ENCODE data around the gene RXFP4. TPM values are rescaled to one million over a fixed set of nuclear protein-coding genes. Genes with fewer than 3 reads are reported as not detected.
A peak's percentile ranks its signal among the peaks of the same experiment; 100 is the strongest.

Gene RXFP4
- polyA plus RNA-seq, 3 donors, result 0.08 TPM; not detected in 2

GRCh38 chr1:155931332-155932038, 10.0 kb upstream of the RXFP4 start:
- Histone ChIP-seq H3K79me2 (ENCODE audit: insufficient read depth, low read length) (peaks cover 63% of the 10 kb centered on the region), H3K4me3 (replicated peaks in 1 of 3; ENCODE audit: low read depth in 2 of 3, low read length in 3 of 3) (no peak overlapping the region)
- peaks cover 53 to 65% of the 10 kb centered on the region in 2 donors for H3K36me3 Mint-ChIP-seq

DNA sequence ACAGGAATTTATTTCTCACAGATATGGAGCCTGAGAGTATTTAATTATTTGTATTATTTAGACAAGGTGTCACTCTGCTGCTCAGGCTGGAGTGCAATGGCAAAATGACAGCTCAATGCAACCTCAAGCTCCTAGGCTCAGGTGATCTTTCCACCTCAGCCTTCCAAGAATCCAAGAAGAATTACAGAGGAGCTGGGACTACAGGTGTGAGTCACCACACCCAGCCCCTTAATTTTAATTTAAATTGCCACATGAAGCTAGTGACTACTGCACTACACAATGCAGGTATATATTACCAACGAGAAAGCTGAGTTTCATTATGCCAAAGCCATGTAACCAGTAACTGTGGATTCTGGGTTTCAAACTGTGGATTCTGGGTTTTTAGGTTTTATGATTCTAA, 9.4 kb upstream of the RXFP4 start:
- Mint-ChIP-seq H3K4me3 (no peak overlapping the region), H3K27me3 (ENCODE audit: low read depth in 3 of 3) (no peaks in the 10 kb centered on the region), H3K36me3 (peaks cover 47 to 59% of the 10 kb centered on the region in 2 donors), H3K27ac (no peak overlapping the region), H3K9me3 (no peaks in the 10 kb centered on the region), H3K4me1 (peaks cover 20% of the 10 kb centered on the region)
- H2AFZ ChIP-seq (ENCODE audit: insufficient read depth, low read depth, low read length, poor library complexity, severe bottlenecking), result no peak overlapping the region
- H3K27me3 ChIP-seq (ENCODE audit: control insufficient read depth in 2 of 2, insufficient read depth in 2 of 2, low read length in 2 of 2), result no peaks in the 10 kb centered on the region
- H3K36me3 ChIP-seq (replicated peaks in 1 of 2; ENCODE audit: control insufficient read depth in 1 of 2, insufficient read depth in 2 of 2, low read length in 2 of 2), result peaks cover 49 to 52% of the 10 kb centered on the region in 2 donors
- H4K20me1 ChIP-seq (ENCODE audit: insufficient read depth, low read length), result peaks cover 51% of the 10 kb centered on the region
- intact Hi-C loops (cut with micrococcal nuclease), result loop anchor here (5.0 kb wide), 2 partner anchors 120 to 135 kb away; partner anchors contain the start of genes LAMTOR2 (in 1 of the 2) and UBQLN4 (in 1 of the 2)
- TF ChIP-seq, protein P1, sequence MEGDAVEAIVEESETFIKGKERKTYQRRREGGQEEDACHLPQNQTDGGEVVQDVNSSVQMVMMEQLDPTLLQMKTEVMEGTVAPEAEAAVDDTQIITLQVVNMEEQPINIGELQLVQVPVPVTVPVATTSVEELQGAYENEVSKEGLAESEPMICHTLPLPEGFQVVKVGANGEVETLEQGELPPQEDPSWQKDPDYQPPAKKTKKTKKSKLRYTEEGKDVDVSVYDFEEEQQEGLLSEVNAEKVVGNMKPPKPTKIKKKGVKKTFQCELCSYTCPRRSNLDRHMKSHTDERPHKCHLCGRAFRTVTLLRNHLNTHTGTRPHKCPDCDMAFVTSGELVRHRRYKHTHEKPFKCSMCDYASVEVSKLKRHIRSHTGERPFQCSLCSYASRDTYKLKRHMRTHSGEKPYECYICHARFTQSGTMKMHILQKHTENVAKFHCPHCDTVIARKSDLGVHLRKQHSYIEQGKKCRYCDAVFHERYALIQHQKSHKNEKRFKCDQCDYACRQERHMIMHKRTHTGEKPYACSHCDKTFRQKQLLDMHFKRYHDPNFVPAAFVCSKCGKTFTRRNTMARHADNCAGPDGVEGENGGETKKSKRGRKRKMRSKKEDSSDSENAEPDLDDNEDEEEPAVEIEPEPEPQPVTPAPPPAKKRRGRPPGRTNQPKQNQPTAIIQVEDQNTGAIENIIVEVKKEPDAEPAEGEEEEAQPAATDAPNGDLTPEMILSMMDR (IDR thresholded peaks at IDR 0.05), result no peak
- H3K4me1 ChIP-seq (ENCODE audit: control insufficient read depth in 1 of 2, insufficient read depth in 2 of 2, low read length in 2 of 2), result peaks cover 18 to 38% of the 10 kb centered on the region in 2 donors
- H3K9me3 ChIP-seq (replicated peaks in 1 of 2; ENCODE audit: control insufficient read depth in 1 of 2, insufficient read depth in 1 of 2, low read length in 2 of 2), result no peaks in the 10 kb centered on the region
- DNase-seq, result no peak
- H3K4me3 ChIP-seq (replicated peaks in 1 of 3; ENCODE audit: low read depth in 2 of 3, low read length in 3 of 3), result no peak overlapping the region
- H3K79me2 ChIP-seq (ENCODE audit: insufficient read depth, low read length), result peaks cover 57% of the 10 kb centered on the region
- no CpG with 5 or more reads among the region's 1 CpG for WGBS (ENCODE audit: insufficient coverage)
- H3K27ac ChIP-seq (ENCODE audit: low read depth in 1 of 2, low read length in 2 of 2), result peak overlapping the region in 1 of 2 donors; percentile 11
- H3K4me2 ChIP-seq (replicated peaks; ENCODE audit: extremely low read depth, low read length, poor library complexity, severe bottlenecking), result no peak overlapping the region
- no peak overlapping the region for H3K9ac ChIP-seq (ENCODE audit: insufficient read depth, low read length, poor library complexity, severe bottlenecking)

More at GRCh38 chr1:155931332-155932038, 10.0 kb upstream of the RXFP4 start:
- Histone ChIP-seq H3K27ac (ENCODE audit: low read depth in 1 of 2, low read length in 2 of 2) (peak overlapping the region in 1 of 2 donors; percentile 11), H3K4me2 (replicated peaks; ENCODE audit: extremely low read depth, low read length, poor library complexity, severe bottlenecking) (no peak overlapping the region), H3K36me3 (replicated peaks in 1 of 2; ENCODE audit: control insufficient read depth in 1 of 2, insufficient read depth in 2 of 2, low read length in 2 of 2) (peaks cover 55 to 58% of the 10 kb centered on the region in 2 donors), H2AFZ (ENCODE audit: insufficient read depth, low read depth, low read length, poor library complexity, severe bottlenecking) (no peak overlapping the region), H4K20me1 (ENCODE audit: insufficient read depth, low read length) (peaks cover 57% of the 10 kb centered on the region), H3K9me3 (replicated peaks in 1 of 2; ENCODE audit: control insufficient read depth in 1 of 2, insufficient read depth in 1 of 2, low read length in 2 of 2) (no peaks in the 10 kb centered on the region), H3K4me1 (ENCODE audit: control insufficient read depth in 1 of 2, insufficient read depth in 2 of 2, low read length in 2 of 2) (peaks cover 18 to 38% of the 10 kb centered on the region in 2 donors), H3K27me3 (ENCODE audit: control insufficient read depth in 2 of 2, insufficient read depth in 2 of 2, low read length in 2 of 2) (no peaks in the 10 kb centered on the region), H3K9ac (ENCODE audit: insufficient read depth, low read length, poor library complexity, severe bottlenecking) (no peak overlapping the region)
- Mint-ChIP-seq H3K27ac (peak overlapping the region in 3 of 7 donors; percentile 65 to 83 (median 78)), H3K4me1 (peaks cover 20% of the 10 kb centered on the region), H3K9me3 (no peaks in the 10 kb centered on the region), H3K27me3 (ENCODE audit: low read depth in 3 of 3) (no peaks in the 10 kb centered on the region), H3K4me3 (no peak overlapping the region)
- intact Hi-C loops (cut with micrococcal nuclease), result loop anchor here (5.0 kb wide), 2 partner anchors 121 to 136 kb away; partner anchors contain the start of genes LAMTOR2 (in 1 of the 2) and UBQLN4 (in 1 of the 2)
- no peak for DNase-seq
- 89% methylated on average over 5 of the region's 7 CpGs for WGBS (ENCODE audit: insufficient coverage)
- TF ChIP-seq, protein P1 (IDR thresholded peaks at IDR 0.05), result no peak

Data from CD14-positive monocyte (primary cell).